CD1c-positive myeloid dendritic cell (primary cell): Measurements from ENCODE around the gene CASP7.

Experiments
- DNase-seq: peaks from one replicate; pipeline ENCODE4 v3.0.0-alpha.2; 2016; ENCODE audit errors: extremely low spot score

CASP7 gene

GRCh38 chr10:113712755-113713639 is 33.3 kb downstream of the CASP7 start:
- no peak for DNase-seq

- DNase-seq, result no peak
Observed at GRCh38 chr10:113713640-113713982, 33.9 kb downstream of the CASP7 start.

- peak; percentile 44 for DNase-seq
Observed at GRCh38 chr10:113716109-113716910, 36.6 kb downstream of the CASP7 start.

- DNase-seq, result no peak
Observed at GRCh38 chr10:113718969-113719822, 39.5 kb downstream of the CASP7 start.

GRCh38 chr10:113720386-113720785 is 40.7 kb downstream of the CASP7 start:
- no peak for DNase-seq

GRCh38 chr10:113732160-113732881 is 52.6 kb downstream of the CASP7 start:
- no peak for DNase-seq

GRCh38 chr10:113732966-113733365 is 53.3 kb downstream of the CASP7 start:
- DNase-seq, result no peak

GRCh38 chr10:113733635-113734034 is 53.9 kb downstream of the CASP7 start:
- no peak for DNase-seq

GRCh38 chr10:113735913-113736312 is 56.2 kb downstream of the CASP7 start:
- DNase-seq, result no peak

- DNase-seq, result no peak
Observed at GRCh38 chr10:113736576-113736975, 56.9 kb downstream of the CASP7 start.

- DNase-seq, result no peak
Observed at GRCh38 chr10:113739031-113739430, 59.3 kb downstream of the CASP7 start.

- no peak for DNase-seq
Observed at GRCh38 chr10:113739577-113739976, 59.9 kb downstream of the CASP7 start.

- no peak for DNase-seq
Observed at GRCh38 chr10:113740850-113741249, 61.1 kb downstream of the CASP7 start.

- DNase-seq, result no peak
Observed at GRCh38 chr10:113742466-113742865, 62.8 kb downstream of the CASP7 start.

- no peak for DNase-seq
Observed at GRCh38 chr10:113743594-113743993, 63.9 kb downstream of the CASP7 start.

GRCh38 chr10:113745374-113745773 is 65.7 kb downstream of the CASP7 start:
- DNase-seq, result no peak

- DNase-seq, result no peak
Observed at GRCh38 chr10:113746217-113746957, 66.7 kb downstream of the CASP7 start.

- DNase-seq, result no peak
Observed at GRCh38 chr10:113751181-113751732, 71.5 kb downstream of the CASP7 start, which contains the start of gene PLEKHS1. TSS of gene PLEKHS1 (plus strand) at chr10:113751682. CDS start at chr10:113755278, 3,596 bp downstream.

GRCh38 chr10:113752553-113752952 is 72.8 kb downstream of the CASP7 start:
- DNase-seq, result no peak

GRCh38 chr10:113753020-113753692 is 73.4 kb downstream of the CASP7 start:
- DNase-seq, result no peak
